DOHH2 (cell line): ENCODE results near the gene ARHGAP8.

Experiments used
- H3F3A ChIP-seq: fragments of 200-600 bp; sonication (generic), shearing (Covaris generic); 2 replicates; pipeline ENCODE4 v1.6.0; 2016; ENCODE audit warnings: antibody characterized with exemption, mild to moderate bottlenecking; ENCODE audit not compliant: control insufficient read depth, insufficient read depth
- H3K27ac ChIP-seq: fragments of 200-600 bp; sonication (generic); 2 replicates; pipeline ENCODE4 v1.5.1; 2014; ENCODE audit warnings: low read depth, mild to moderate bottlenecking, low read length, moderate library complexity
- H3K27me3 ChIP-seq: fragments of 200-600 bp; sonication (generic); 2 replicates; pipeline ENCODE4 v1.6.1; 2014; ENCODE audit warnings: mild to moderate bottlenecking, low read length, mixed read lengths; ENCODE audit not compliant: control insufficient read depth
- H3K36me3 ChIP-seq: fragments of 200-600 bp; sonication (generic); 2 replicates; pipeline ENCODE4 v1.6.1; 2014; ENCODE audit warnings: mild to moderate bottlenecking, low read length, moderate library complexity, mixed read lengths; ENCODE audit not compliant: control insufficient read depth
- H3K4me1 ChIP-seq: fragments of 200-600 bp; sonication (generic); 2 replicates; pipeline ENCODE4 v1.6.1; 2014; ENCODE audit warnings: mild to moderate bottlenecking, low read length, mixed read lengths; ENCODE audit not compliant: control insufficient read depth
- H3K4me2 ChIP-seq: fragments of 200-600 bp; sonication (generic); 2 replicates; pipeline ENCODE4 v1.6.0; 2014; ENCODE audit warnings: mild to moderate bottlenecking, low read length, moderate library complexity
- H3K4me3 ChIP-seq: fragments of 200-600 bp; sonication (generic); 2 replicates; pipeline ENCODE4 v1.5.1; 2014; ENCODE audit warnings: mild to moderate bottlenecking, low read length, mixed read lengths
- H3K79me2 ChIP-seq: fragments of 200-600 bp; sonication (generic); 2 replicates; pipeline ENCODE4 v1.6.1; 2014; ENCODE audit warnings: mild to moderate bottlenecking, low read length, mixed read lengths; ENCODE audit not compliant: control insufficient read depth
- H3K9me2 ChIP-seq: fragments of 200-600 bp; sonication (generic); replicated peaks from 2 replicates; pipeline ENCODE4 v1.6.1; 2014; ENCODE audit warnings: mild to moderate bottlenecking, low read length, mixed read lengths; ENCODE audit not compliant: control insufficient read depth
- H3K9me3 ChIP-seq: fragments of 200-600 bp; sonication (generic); 2 replicates; pipeline ENCODE4 v1.6.1; 2014; ENCODE audit warnings: antibody characterized with exemption, low read length, mixed read lengths; ENCODE audit not compliant: control insufficient read depth, insufficient read depth
- H4K20me1 ChIP-seq: fragments of 200-600 bp; sonication (generic); 2 replicates; pipeline ENCODE4 v1.6.0; 2014; ENCODE audit warnings: low read depth, mild to moderate bottlenecking, antibody characterized with exemption, low read length, moderate library complexity; ENCODE audit not compliant: control insufficient read depth, insufficient read depth
- CTCF ChIP-seq: fragments of 200-600 bp; sonication (generic); IDR thresholded peaks from one replicate; pipeline ENCODE4 v1.5.1; 2014; ENCODE audit warnings: antibody characterized with exemption, mild to moderate bottlenecking, low read depth, low read length; ENCODE audit not compliant: poor library complexity, severe bottlenecking
- EZH2phosphoT487 ChIP-seq: fragments of 200-600 bp; sonication (generic); IDR thresholded peaks from 2 replicates; pipeline ENCODE4 v1.6.1; 2017; ENCODE audit warnings: borderline replicate concordance, mild to moderate bottlenecking, antibody characterized with exemption, low read length, moderate library complexity, mixed read lengths

Gene ARHGAP8

GRCh38 chr22:44735518-44736428, 16.6 kb upstream of the ARHGAP8 start:
- no peaks in the 10 kb centered on the region for H3K4me1 ChIP-seq
- H4K20me1 ChIP-seq = no peaks in the 10 kb centered on the region
- H3K9me2 ChIP-seq = no peaks in the 10 kb centered on the region
- H3F3A ChIP-seq = no peaks in the 10 kb centered on the region
- H3K27ac ChIP-seq = no peak overlapping the region
- peaks cover 4% of the 10 kb centered on the region; the same call in 1 of the 2 replicates for H3K9me3 ChIP-seq
- no peaks in the 10 kb centered on the region for H3K27me3 ChIP-seq
- no peaks in the 10 kb centered on the region for H3K36me3 ChIP-seq
- H3K4me2 ChIP-seq = no peak overlapping the region
- H3K4me3 ChIP-seq = no peak overlapping the region
- no peaks in the 10 kb centered on the region for H3K79me2 ChIP-seq
- TF ChIP-seq CTCF = peak; percentile 97
- no peak for TF ChIP-seq EZH2phosphoT487

- Histone ChIP-seq H3K27ac (no peak overlapping the region), H3K4me1 (no peaks in the 10 kb centered on the region), H3F3A (no peaks in the 10 kb centered on the region), H3K36me3 (no peaks in the 10 kb centered on the region), H3K9me2 (no peaks in the 10 kb centered on the region), H3K79me2 (no peaks in the 10 kb centered on the region), H3K9me3 (peaks cover 4% of the 10 kb centered on the region; the same call in 1 of the 2 replicates), H3K4me3 (no peak overlapping the region), H4K20me1 (no peaks in the 10 kb centered on the region), H3K4me2 (no peak overlapping the region), H3K27me3 (no peaks in the 10 kb centered on the region)
- TF ChIP-seq CTCF = no peak
- TF ChIP-seq EZH2phosphoT487 = no peak
Measured at GRCh38 chr22:44736581-44737405, 15.6 kb upstream of the ARHGAP8 start.

- TF ChIP-seq CTCF (no peak), EZH2phosphoT487 (no peak)
- H3K36me3 ChIP-seq = no peaks in the 10 kb centered on the region
- no peaks in the 10 kb centered on the region for H3K9me2 ChIP-seq
- no peak overlapping the region for H3K4me3 ChIP-seq
- H3K27me3 ChIP-seq = no peaks in the 10 kb centered on the region
- no peaks in the 10 kb centered on the region for H3K4me1 ChIP-seq
- peaks cover 2% of the 10 kb centered on the region; the same call in 1 of the 2 replicates for H3K9me3 ChIP-seq
- no peaks in the 10 kb centered on the region for H3F3A ChIP-seq
- H3K79me2 ChIP-seq = no peaks in the 10 kb centered on the region
- no peak overlapping the region for H3K4me2 ChIP-seq
- no peaks in the 10 kb centered on the region for H4K20me1 ChIP-seq
- H3K27ac ChIP-seq = no peak overlapping the region
Measured at GRCh38 chr22:44737406-44738346, 14.7 kb upstream of the ARHGAP8 start.
